ENCODE results near the gene WDR4. TPM values are rescaled to one million over a fixed set of nuclear protein-coding genes. Genes with fewer than 3 reads are reported as not detected.

The WDR4 gene
- total RNA-seq, 2 experiments from 2014 or later: 39.8 to 39.9 TPM

DNA sequence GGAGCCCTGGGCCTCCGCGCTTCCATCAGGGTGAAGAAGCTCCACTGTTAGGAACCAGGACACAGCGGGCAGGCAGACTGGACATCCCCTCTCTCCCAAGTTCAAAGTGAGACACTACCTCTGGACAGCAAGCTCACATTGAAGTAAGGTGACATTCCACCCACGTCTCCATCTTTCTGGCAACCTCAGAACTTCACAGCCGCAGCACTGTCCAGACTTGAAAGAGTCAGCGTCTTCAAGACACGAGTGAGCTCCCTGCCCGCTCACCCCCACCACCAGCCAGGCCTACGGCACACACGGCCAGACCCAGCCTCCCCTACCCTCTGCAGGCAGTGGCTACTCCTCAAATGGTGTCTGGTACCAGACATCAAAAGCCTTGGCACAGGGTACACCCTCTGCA is 11.1 kb downstream of the WDR4 start:
- H3K27me3 Mint-ChIP-seq: no peaks in the 10 kb centered on the region
- H3K27ac Mint-ChIP-seq: no peak overlapping the region
- H3K36me3 Mint-ChIP-seq: peaks cover 48% of the 10 kb centered on the region
- H3K4me3 Mint-ChIP-seq: no peak overlapping the region
- ChIA-PET POLR2A (interaction anchor here (0.6 kb wide), 1 partner anchor 32 kb away, joined by 3 read pairs; no protein-coding TSS in a partner anchor), CTCF (no interaction called here)
- peaks cover 12% of the 10 kb centered on the region for H3K4me1 Mint-ChIP-seq (ENCODE audit: low read depth)
- intact Hi-C loops (cut with micrococcal nuclease): no loop called here
- no peaks in the 10 kb centered on the region for H3K9me3 Mint-ChIP-seq
- no peak for DNase-seq

DNA sequence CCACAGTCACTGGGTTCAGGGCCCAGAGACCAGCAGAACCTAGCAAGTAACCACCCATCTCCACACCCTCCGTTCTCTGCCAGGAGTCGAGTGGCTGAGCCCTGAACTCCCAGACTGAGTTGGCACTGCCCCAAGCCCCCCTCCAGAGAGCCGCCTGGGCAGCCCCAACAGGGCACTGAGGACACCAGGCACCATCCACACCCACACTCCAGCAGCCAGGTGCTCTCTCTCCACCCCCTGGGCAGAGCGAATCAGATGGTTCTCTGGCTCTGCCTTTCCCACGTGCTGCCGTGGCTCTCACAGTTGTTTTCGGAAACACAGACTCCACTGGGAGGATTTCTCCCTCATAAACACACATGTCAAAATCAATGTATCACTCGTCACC is 13.6 kb downstream of the WDR4 start:
- DNase-seq: no peak
- Mint-ChIP-seq H3K9me3 (no peaks in the 10 kb centered on the region), H3K27me3 (no peaks in the 10 kb centered on the region), H3K27ac (no peak overlapping the region), H3K4me1 (ENCODE audit: low read depth) (peaks cover 12% of the 10 kb centered on the region), H3K36me3 (peaks cover 42% of the 10 kb centered on the region), H3K4me3 (no peak overlapping the region)
- ChIA-PET CTCF (no interaction called here), POLR2A (no interaction called here)
- intact Hi-C loops (cut with micrococcal nuclease): no loop called here

DNA sequence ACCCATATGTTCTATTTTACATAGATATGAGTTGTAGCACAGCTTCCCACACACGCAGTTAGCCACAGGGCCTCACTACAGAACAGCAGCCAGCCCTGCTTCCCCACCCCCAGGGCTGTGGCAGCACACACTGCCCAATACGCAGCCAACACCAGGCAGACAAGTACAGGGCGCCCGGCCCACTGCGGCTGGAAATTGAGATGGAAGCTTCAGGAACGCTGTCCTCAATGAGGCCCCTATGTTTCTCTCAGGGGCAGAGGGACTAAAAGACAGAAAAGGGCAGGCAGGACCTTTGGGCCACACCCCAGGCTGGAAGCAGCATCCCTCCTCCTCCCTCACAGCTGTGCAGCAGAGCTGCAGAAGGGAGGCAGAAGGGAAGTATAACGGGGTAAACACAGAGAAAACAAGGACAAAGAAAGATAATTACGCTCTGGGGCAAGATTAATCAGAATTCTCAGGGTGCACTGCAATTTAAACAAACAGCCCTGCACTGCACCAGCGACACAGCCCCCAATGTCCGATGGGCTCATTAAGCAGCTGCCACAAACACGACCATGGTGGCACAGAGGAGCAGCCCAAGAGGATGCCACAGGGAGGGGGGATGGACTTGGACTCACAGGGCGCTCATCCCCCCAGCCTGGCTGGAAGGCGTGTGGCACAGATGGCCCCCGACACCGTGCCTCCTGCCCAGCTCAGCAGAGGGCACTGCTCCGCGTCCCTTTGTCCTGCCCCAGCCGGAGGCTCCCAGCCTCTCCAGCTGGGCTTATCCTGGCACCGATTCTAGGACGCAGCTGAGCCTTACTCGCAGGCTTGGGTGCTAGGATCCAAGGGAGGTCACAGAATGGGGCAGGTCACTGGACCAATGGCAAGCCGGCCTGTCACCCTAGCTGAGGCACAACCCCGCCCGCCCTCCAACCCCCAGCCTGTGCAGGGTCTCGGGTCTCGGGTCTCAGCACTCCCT is 14.2 kb downstream of the WDR4 start:
- H3K27ac Mint-ChIP-seq: no peak overlapping the region
- POLR2A ChIA-PET: interaction anchor here (0.6 kb wide), 1 partner anchor 158 kb away, joined by 3 read pairs; no protein-coding TSS in a partner anchor
- CTCF ChIA-PET: no interaction called here
- H3K36me3 Mint-ChIP-seq: peaks cover 44% of the 10 kb centered on the region
- DNase-seq: no peak
- no peak overlapping the region for H3K4me3 Mint-ChIP-seq
- H3K27me3 Mint-ChIP-seq: no peaks in the 10 kb centered on the region
- intact Hi-C loops (cut with micrococcal nuclease): no loop called here
- H3K4me1 Mint-ChIP-seq (ENCODE audit: low read depth): peaks cover 12% of the 10 kb centered on the region
- H3K9me3 Mint-ChIP-seq: no peaks in the 10 kb centered on the region

GRCh38 chr21:42864286-42864685 is 15.1 kb downstream of the WDR4 start:
- no peak overlapping the region for H3K4me3 Mint-ChIP-seq
- CTCF ChIA-PET: no interaction called here
- intact Hi-C loops (cut with micrococcal nuclease): no loop called here
- peaks cover 41% of the 10 kb centered on the region for H3K36me3 Mint-ChIP-seq
- no peaks in the 10 kb centered on the region for H3K9me3 Mint-ChIP-seq
- POLR2A ChIA-PET: interaction anchor here (0.6 kb wide), 1 partner anchor 157 kb away, joined by 3 read pairs; no protein-coding TSS in a partner anchor
- no peaks in the 10 kb centered on the region for H3K27me3 Mint-ChIP-seq
- no peak for DNase-seq
- peaks cover 12% of the 10 kb centered on the region for H3K4me1 Mint-ChIP-seq (ENCODE audit: low read depth)
- no peak overlapping the region for H3K27ac Mint-ChIP-seq

DNA sequence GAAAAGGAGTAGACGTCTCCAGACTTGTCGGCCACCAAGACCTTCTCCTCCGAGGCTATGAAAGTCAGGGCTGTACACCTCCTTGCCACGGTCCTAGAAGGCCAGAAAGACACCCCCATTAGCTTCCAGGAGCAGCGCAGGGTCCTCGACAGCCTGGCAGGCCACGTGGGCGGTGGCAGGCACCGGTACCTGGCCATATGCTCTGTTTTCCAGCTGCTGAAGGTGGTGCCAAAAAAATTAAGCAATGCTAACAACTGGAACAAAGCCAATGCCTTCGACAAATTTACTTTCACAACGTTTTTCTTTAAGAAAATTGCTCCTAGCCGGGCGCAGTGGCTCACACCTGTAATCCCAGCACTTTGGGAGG is 15.9 kb downstream of the WDR4 start:
- H3K27me3 Mint-ChIP-seq: no peaks in the 10 kb centered on the region
- no peak overlapping the region for H3K4me3 Mint-ChIP-seq
- peaks cover 45% of the 10 kb centered on the region for H3K36me3 Mint-ChIP-seq
- no peak overlapping the region for H3K27ac Mint-ChIP-seq
- no peak for DNase-seq
- CTCF ChIA-PET: no interaction called here
- peaks cover 12% of the 10 kb centered on the region for H3K4me1 Mint-ChIP-seq (ENCODE audit: low read depth)
- intact Hi-C loops (cut with micrococcal nuclease): no loop called here
- POLR2A ChIA-PET: no interaction called here
- no peaks in the 10 kb centered on the region for H3K9me3 Mint-ChIP-seq

DNA sequence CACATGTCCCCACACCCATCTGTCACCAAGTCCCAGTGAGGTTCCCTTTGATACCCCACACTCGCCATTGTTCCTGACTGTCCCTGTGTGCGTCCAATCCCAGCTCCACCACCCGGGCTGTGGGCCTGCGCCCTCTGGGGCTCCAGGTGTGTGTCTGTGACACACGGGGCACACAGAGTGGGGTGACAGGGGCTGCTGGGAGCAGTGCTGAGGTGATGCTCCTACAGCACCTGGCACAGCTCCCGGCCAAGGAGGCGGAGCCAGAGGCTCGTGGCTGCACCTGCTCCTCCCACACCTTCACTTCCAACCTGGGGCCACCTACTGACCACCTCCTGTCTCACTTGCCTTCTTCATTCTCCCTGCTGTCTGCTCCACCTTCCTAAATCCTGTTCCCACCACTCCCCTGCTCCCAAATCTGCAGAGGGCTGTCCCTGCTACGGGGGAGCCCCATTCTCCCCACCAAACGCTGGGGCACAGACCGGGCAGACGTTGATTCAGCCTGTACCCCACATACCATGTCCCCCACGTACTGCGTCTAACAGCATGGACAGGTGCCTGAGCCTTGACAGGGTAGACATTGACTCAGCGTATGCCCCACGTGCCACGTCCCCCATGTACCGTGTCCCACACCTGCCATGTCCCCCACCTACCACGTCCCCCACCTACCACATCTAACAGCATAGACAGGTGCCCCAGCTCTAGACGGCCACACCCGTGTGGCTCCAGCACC is 16.4 kb downstream of the WDR4 start:
- H3K36me3 Mint-ChIP-seq: peaks cover 41% of the 10 kb centered on the region

GRCh38 chr21:42861848-42862400 is 17.4 kb downstream of the WDR4 start:
- ChIA-PET POLR2A (no interaction called here), CTCF (interaction anchor here (0.6 kb wide), 1 partner anchor 8 kb away, joined by 3 read pairs; no protein-coding TSS in a partner anchor)
- no peaks in the 10 kb centered on the region for H3K27me3 Mint-ChIP-seq
- no peaks in the 10 kb centered on the region for H3K9me3 Mint-ChIP-seq
- H3K27ac Mint-ChIP-seq: no peak overlapping the region
- peaks cover 47% of the 10 kb centered on the region for H3K36me3 Mint-ChIP-seq
- no peak for DNase-seq
- no peak overlapping the region for H3K4me3 Mint-ChIP-seq
- peaks cover 8% of the 10 kb centered on the region for H3K4me1 Mint-ChIP-seq (ENCODE audit: low read depth)
- intact Hi-C loops (cut with micrococcal nuclease): no loop called here

More for the DNA sequence above, 16.4 kb downstream of the WDR4 start:
- DNase-seq: no peak
- intact Hi-C loops (cut with micrococcal nuclease): no loop called here
- Mint-ChIP-seq H3K4me1 (ENCODE audit: low read depth) (peaks cover 8% of the 10 kb centered on the region), H3K9me3 (no peaks in the 10 kb centered on the region), H3K27me3 (no peaks in the 10 kb centered on the region), H3K27ac (no peak overlapping the region), H3K4me3 (no peak overlapping the region)
- ChIA-PET POLR2A (no interaction called here), CTCF (no interaction called here)

- H3K9me3 Mint-ChIP-seq: no peaks in the 10 kb centered on the region
- POLR2A ChIA-PET: no interaction called here
- no peak for DNase-seq
- peaks cover 46% of the 10 kb centered on the region for H3K36me3 Mint-ChIP-seq
- no peak overlapping the region for H3K4me3 Mint-ChIP-seq
- H3K27ac Mint-ChIP-seq: no peak overlapping the region
- intact Hi-C loops (cut with micrococcal nuclease): no loop called here
- no peaks in the 10 kb centered on the region for H3K27me3 Mint-ChIP-seq
- CTCF ChIA-PET: interaction anchor here (0.6 kb wide), 1 partner anchor 8 kb away, joined by 3 read pairs; no protein-coding TSS in a partner anchor
- H3K4me1 Mint-ChIP-seq (ENCODE audit: low read depth): peaks cover 3% of the 10 kb centered on the region
Observed at GRCh38 chr21:42861311-42861847, 18.0 kb downstream of the WDR4 start.

GRCh38 chr21:42860345-42860744 is 19.0 kb downstream of the WDR4 start:
- peaks cover 40% of the 10 kb centered on the region for H3K36me3 Mint-ChIP-seq
- CTCF ChIA-PET: no interaction called here
- intact Hi-C loops (cut with micrococcal nuclease): no loop called here
- no peaks in the 10 kb centered on the region for H3K9me3 Mint-ChIP-seq
- no peaks in the 10 kb centered on the region for H3K27me3 Mint-ChIP-seq
- no peak for DNase-seq
- no peak overlapping the region for H3K4me3 Mint-ChIP-seq
- H3K4me1 Mint-ChIP-seq (ENCODE audit: low read depth): peaks cover 3% of the 10 kb centered on the region
- POLR2A ChIA-PET: interaction anchor here (0.6 kb wide), 1 partner anchor 127 kb away, joined by 4 read pairs; no protein-coding TSS in a partner anchor
- no peak overlapping the region for H3K27ac Mint-ChIP-seq

GRCh38 chr21:42859891-42860230 is 19.5 kb downstream of the WDR4 start:
- peaks cover 42% of the 10 kb centered on the region for H3K36me3 Mint-ChIP-seq
- DNase-seq: no peak
- ChIA-PET CTCF (no interaction called here), POLR2A (interaction anchor here (0.6 kb wide), 1 partner anchor 128 kb away, joined by 4 read pairs; no protein-coding TSS in a partner anchor)
- H3K27me3 Mint-ChIP-seq: no peaks in the 10 kb centered on the region
- peaks cover 3% of the 10 kb centered on the region for H3K4me1 Mint-ChIP-seq (ENCODE audit: low read depth)
- no peak overlapping the region for H3K4me3 Mint-ChIP-seq
- intact Hi-C loops (cut with micrococcal nuclease): no loop called here
- H3K27ac Mint-ChIP-seq: no peak overlapping the region
- no peaks in the 10 kb centered on the region for H3K9me3 Mint-ChIP-seq

GRCh38 chr21:42858957-42859890 is 20.1 kb downstream of the WDR4 start:
- Mint-ChIP-seq H3K4me3 (no peak overlapping the region), H3K27me3 (no peaks in the 10 kb centered on the region), H3K4me1 (ENCODE audit: low read depth) (peaks cover 1% of the 10 kb centered on the region), H3K27ac (no peak overlapping the region), H3K9me3 (no peaks in the 10 kb centered on the region), H3K36me3 (peaks cover 38% of the 10 kb centered on the region)
- intact Hi-C loops (cut with micrococcal nuclease): no loop called here
- ChIA-PET CTCF (no interaction called here), POLR2A (interaction anchor here (0.6 kb wide), 1 partner anchor 128 kb away, joined by 4 read pairs; no protein-coding TSS in a partner anchor)
- no peak for DNase-seq

Data from activated CD4-positive, alpha-beta memory T cell treated with anti-CD3 and anti-CD28 coated beads for 36 hours (primary cell).